ENCODE data around the gene GRP. TPM values are rescaled to one million over a fixed set of nuclear protein-coding genes. Genes with fewer than 3 reads are reported as not detected.

The GRP gene
- total and polyA plus RNA-seq, 4 donors, result not detected

DNA sequence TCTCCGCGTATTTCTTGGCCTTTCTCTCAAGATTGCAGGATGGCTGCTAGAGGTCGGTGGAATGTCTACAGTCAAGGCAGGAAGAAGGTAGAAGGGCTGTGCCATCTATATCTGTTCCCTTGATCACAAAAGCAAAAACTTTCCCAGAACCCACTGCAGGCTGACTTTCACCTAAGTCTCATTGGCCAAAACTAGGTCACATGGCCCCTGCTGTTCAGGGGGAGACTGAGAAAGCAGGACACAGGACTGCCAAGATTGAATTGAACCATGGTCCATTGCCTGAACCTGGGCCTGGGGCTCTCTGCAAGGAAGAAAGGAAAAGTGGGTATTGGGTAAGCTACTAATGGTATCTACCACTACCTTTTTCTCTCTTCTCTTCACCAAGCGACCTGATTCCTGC, 9.7 kb upstream of the GRP start:
- Histone ChIP-seq H3K36me3 (ENCODE audit: control insufficient read depth in 4 of 4, insufficient read depth in 3 of 4, low read depth in 1 of 4, low read length in 3 of 4) (no peaks in the 10 kb centered on the region), H3K9me3 (ENCODE audit: control insufficient read depth in 4 of 4, low read length in 3 of 4) (peaks cover 0 to 4% (median 0%) of the 10 kb centered on the region in 4 donors), H3K4me1 (ENCODE audit: control insufficient read depth in 4 of 4, insufficient read depth in 4 of 4, low read length in 3 of 4) (no peaks in the 10 kb centered on the region), H3K9ac (ENCODE audit: low read depth in 1 of 2, low read length in 2 of 2) (no peak overlapping the region), H3K27ac (ENCODE audit: low read depth in 1 of 2, low read length in 2 of 2) (no peak overlapping the region), H3K27me3 (ENCODE audit: control insufficient read depth in 4 of 4, insufficient read depth in 4 of 4, low read length in 3 of 4) (no peaks in the 10 kb centered on the region), H3K4me3 (ENCODE audit: low read depth in 1 of 3, low read length in 3 of 3) (no peak overlapping the region)
- DNase-seq (ENCODE audit: low spot score), result no peak
- TF ChIP-seq HNF4G (IDR thresholded peaks at IDR 0.05) (no peak), FOXA1 (IDR thresholded peaks at IDR 0.05) (no peak), TAF1 (conservative IDR thresholded peaks at IDR 0.05) (no peak), RAD21 (IDR thresholded peaks at IDR 0.05) (no peak), RXRA (IDR thresholded peaks at IDR 0.05) (no peak), JUND (IDR thresholded peaks at IDR 0.05) (no peak), SP1 (IDR thresholded peaks at IDR 0.05) (no peak), YY1 (IDR thresholded peaks at IDR 0.05) (no peak), HNF4A (conservative IDR thresholded peaks at IDR 0.05) (no peak), NR2F2 (IDR thresholded peaks at IDR 0.05) (no peak), FOXA2 (IDR thresholded peaks at IDR 0.05) (no peak), GABPA (IDR thresholded peaks at IDR 0.05 in 1 of 2, conservative IDR thresholded peaks at IDR 0.05 in 1 of 2) (no peak)
- TF ChIP-seq, protein P1, sequence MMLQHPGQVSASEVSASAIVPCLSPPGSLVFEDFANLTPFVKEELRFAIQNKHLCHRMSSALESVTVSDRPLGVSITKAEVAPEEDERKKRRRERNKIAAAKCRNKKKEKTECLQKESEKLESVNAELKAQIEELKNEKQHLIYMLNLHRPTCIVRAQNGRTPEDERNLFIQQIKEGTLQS (IDR thresholded peaks at IDR 0.05), result no peak
- TF ChIP-seq, protein P2, sequence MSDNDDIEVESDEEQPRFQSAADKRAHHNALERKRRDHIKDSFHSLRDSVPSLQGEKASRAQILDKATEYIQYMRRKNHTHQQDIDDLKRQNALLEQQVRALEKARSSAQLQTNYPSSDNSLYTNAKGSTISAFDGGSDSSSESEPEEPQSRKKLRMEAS (IDR thresholded peaks at IDR 0.05), result no peak
- TF ChIP-seq, protein P3, sequence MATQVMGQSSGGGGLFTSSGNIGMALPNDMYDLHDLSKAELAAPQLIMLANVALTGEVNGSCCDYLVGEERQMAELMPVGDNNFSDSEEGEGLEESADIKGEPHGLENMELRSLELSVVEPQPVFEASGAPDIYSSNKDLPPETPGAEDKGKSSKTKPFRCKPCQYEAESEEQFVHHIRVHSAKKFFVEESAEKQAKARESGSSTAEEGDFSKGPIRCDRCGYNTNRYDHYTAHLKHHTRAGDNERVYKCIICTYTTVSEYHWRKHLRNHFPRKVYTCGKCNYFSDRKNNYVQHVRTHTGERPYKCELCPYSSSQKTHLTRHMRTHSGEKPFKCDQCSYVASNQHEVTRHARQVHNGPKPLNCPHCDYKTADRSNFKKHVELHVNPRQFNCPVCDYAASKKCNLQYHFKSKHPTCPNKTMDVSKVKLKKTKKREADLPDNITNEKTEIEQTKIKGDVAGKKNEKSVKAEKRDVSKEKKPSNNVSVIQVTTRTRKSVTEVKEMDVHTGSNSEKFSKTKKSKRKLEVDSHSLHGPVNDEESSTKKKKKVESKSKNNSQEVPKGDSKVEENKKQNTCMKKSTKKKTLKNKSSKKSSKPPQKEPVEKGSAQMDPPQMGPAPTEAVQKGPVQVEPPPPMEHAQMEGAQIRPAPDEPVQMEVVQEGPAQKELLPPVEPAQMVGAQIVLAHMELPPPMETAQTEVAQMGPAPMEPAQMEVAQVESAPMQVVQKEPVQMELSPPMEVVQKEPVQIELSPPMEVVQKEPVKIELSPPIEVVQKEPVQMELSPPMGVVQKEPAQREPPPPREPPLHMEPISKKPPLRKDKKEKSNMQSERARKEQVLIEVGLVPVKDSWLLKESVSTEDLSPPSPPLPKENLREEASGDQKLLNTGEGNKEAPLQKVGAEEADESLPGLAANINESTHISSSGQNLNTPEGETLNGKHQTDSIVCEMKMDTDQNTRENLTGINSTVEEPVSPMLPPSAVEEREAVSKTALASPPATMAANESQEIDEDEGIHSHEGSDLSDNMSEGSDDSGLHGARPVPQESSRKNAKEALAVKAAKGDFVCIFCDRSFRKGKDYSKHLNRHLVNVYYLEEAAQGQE (IDR thresholded peaks at IDR 0.05), result no peak
- TF ChIP-seq, protein P4, sequence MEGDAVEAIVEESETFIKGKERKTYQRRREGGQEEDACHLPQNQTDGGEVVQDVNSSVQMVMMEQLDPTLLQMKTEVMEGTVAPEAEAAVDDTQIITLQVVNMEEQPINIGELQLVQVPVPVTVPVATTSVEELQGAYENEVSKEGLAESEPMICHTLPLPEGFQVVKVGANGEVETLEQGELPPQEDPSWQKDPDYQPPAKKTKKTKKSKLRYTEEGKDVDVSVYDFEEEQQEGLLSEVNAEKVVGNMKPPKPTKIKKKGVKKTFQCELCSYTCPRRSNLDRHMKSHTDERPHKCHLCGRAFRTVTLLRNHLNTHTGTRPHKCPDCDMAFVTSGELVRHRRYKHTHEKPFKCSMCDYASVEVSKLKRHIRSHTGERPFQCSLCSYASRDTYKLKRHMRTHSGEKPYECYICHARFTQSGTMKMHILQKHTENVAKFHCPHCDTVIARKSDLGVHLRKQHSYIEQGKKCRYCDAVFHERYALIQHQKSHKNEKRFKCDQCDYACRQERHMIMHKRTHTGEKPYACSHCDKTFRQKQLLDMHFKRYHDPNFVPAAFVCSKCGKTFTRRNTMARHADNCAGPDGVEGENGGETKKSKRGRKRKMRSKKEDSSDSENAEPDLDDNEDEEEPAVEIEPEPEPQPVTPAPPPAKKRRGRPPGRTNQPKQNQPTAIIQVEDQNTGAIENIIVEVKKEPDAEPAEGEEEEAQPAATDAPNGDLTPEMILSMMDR (IDR thresholded peaks at IDR 0.05; ENCODE audit: low read depth, low read length, missing input control), result no peak
- TF ChIP-seq, protein P5, sequence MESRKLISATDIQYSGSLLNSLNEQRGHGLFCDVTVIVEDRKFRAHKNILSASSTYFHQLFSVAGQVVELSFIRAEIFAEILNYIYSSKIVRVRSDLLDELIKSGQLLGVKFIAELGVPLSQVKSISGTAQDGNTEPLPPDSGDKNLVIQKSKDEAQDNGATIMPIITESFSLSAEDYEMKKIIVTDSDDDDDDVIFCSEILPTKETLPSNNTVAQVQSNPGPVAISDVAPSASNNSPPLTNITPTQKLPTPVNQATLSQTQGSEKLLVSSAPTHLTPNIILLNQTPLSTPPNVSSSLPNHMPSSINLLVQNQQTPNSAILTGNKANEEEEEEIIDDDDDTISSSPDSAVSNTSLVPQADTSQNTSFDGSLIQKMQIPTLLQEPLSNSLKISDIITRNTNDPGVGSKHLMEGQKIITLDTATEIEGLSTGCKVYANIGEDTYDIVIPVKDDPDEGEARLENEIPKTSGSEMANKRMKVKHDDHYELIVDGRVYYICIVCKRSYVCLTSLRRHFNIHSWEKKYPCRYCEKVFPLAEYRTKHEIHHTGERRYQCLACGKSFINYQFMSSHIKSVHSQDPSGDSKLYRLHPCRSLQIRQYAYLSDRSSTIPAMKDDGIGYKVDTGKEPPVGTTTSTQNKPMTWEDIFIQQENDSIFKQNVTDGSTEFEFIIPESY (IDR thresholded peaks at IDR 0.05), result no peak
- WGBS, result 67% methylated on average over 4 of the region's 4 CpGs

DNA sequence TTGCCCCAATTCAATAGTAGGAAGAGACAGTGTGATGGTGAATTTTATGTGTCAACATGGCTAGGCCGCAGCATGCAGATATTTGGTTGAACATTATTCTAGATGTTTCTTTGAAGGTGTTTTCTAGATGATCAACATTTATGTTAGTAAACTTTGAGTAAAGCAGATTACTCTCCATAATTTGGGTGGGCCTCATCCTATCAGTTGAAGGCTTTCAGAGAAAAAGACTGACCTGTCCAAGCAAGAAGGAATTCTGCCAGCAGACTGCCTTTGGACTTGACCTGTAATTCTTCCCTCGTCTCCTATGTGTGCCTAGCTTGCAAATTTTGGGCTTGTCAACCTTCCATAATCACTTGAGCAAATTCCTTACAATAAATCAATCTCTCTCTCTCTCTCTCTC, 8.3 kb upstream of the GRP start:
- Histone ChIP-seq H3K27ac (ENCODE audit: low read depth in 1 of 2, low read length in 2 of 2) (no peak overlapping the region), H3K36me3 (ENCODE audit: control insufficient read depth in 4 of 4, insufficient read depth in 3 of 4, low read depth in 1 of 4, low read length in 3 of 4) (no peaks in the 10 kb centered on the region)
- no peak for TF ChIP-seq TAF1 (conservative IDR thresholded peaks at IDR 0.05)
- TF ChIP-seq, protein P3 (IDR thresholded peaks at IDR 0.05), result no peak

More for the DNA sequence above, 8.3 kb upstream of the GRP start:
- no peak for DNase-seq (ENCODE audit: low spot score)
- H3K9me3 ChIP-seq (ENCODE audit: control insufficient read depth in 4 of 4, low read length in 3 of 4), result peaks cover 0 to 4% (median 0%) of the 10 kb centered on the region in 4 donors
- H3K27me3 ChIP-seq (ENCODE audit: control insufficient read depth in 4 of 4, insufficient read depth in 4 of 4, low read length in 3 of 4), result no peaks in the 10 kb centered on the region
- H3K4me1 ChIP-seq (ENCODE audit: control insufficient read depth in 4 of 4, insufficient read depth in 4 of 4, low read length in 3 of 4), result no peaks in the 10 kb centered on the region
- WGBS, result 91% methylated on average over 2 of the region's 2 CpGs
- no peak overlapping the region for H3K9ac ChIP-seq (ENCODE audit: low read depth in 1 of 2, low read length in 2 of 2)
- no peak overlapping the region for H3K4me3 ChIP-seq (ENCODE audit: low read depth in 1 of 3, low read length in 3 of 3)
